Heart right ventricle (tissue), 16 donors: ENCODE measurements around the gene NR2C2. TPM values are rescaled to one million over a fixed set of nuclear protein-coding genes. Genes with fewer than 3 reads are reported as not detected.
"Not testable (repeated sequence)": the region's sequence is repeated elsewhere in the genome, so short reads cannot be mapped to it uniquely, and the experiment has no call there.

Experiments
- ATAC-seq, 8 donors: fragments of 200-7000 bp; cut with Tn5 transposase; one replicate each; pipeline ENCODE4 v1.9.1; 2020; ENCODE audit warnings: mild to moderate bottlenecking in 8 of 8, moderate library complexity in 8 of 8, moderate number of reproducible peaks in 1 of 8
- DNase-seq, 2 donors: peaks; one replicate each; pipeline ENCODE4 v3.0.0-alpha.2; 2020
- H3K27ac ChIP-seq, 10 donors: fragments of 200-600 bp; sonication (generic) in 2 of 10; one replicate each; pipeline versions ENCODE4 v1.5.0 to v1.8.0; 2020 to 2022; ENCODE audit warnings: mild to moderate bottlenecking in 3 of 10
- H3K27me3 ChIP-seq, 7 donors: fragments of 200-600 bp; one replicate each; pipeline ENCODE4 v1.8.0; 2021 to 2022; ENCODE audit warnings: mild to moderate bottlenecking in 2 of 7
- H3K36me3 ChIP-seq, 9 donors: fragments of 200-600 bp; sonication (generic) in 1 of 9; one replicate each; pipeline versions ENCODE4 v1.5.0 to v1.8.0; 2020 to 2022; ENCODE audit warnings: mild to moderate bottlenecking in 2 of 9
- H3K4me1 ChIP-seq, 9 donors: fragments of 200-600 bp; sonication (generic) in 1 of 9; one replicate each; pipeline versions ENCODE4 v1.5.0 to v1.8.0; 2020 to 2022; ENCODE audit warnings: mild to moderate bottlenecking in 4 of 9
- H3K4me3 ChIP-seq, 10 donors: fragments of 200-600 bp; sonication (generic) in 2 of 10; one replicate each; pipeline versions ENCODE4 v1.5.0 to v1.8.0; 2020 to 2022; ENCODE audit warnings: mild to moderate bottlenecking in 7 of 10, moderate library complexity in 2 of 10
- H3K9me3 ChIP-seq, 11 donors: fragments of 200-600 bp in 10 of 11; sonication (generic) in 2 of 11; one replicate each; pipeline versions ENCODE4 v1.5.0 to v1.8.0; 2013 to 2022; ENCODE audit warnings: mild to moderate bottlenecking in 2 of 11, control low read depth in 1 of 11, moderate library complexity in 1 of 11
- CTCF ChIP-seq, 9 donors: fragments of 200-600 bp; sonication (generic) in 2 of 9; IDR thresholded peaks; one replicate each; pipeline versions ENCODE4 v1.5.0 to v1.8.0; 2021 to 2022; ENCODE audit warnings: antibody characterized with exemption in 9 of 9, mild to moderate bottlenecking in 5 of 9, moderate library complexity in 1 of 9
- WGBS, 2 donors: extraction: QIAGEN DNeasy Blood & Tissue Kit; methylation state at CpG; one replicate each; pipeline ENCODE4 v1.1.7; 2013; ENCODE audit warnings: inconsistent platforms in 1 of 2; 5-methylcytosine and 5-hydroxymethylcytosine counted together
- intact Hi-C, 10 donors: fragments of 100-400 bp; cut with DNase I; formaldehyde crosslinking; loops; one replicate each; pipeline versions ENCODE4 v1.11.1 to v1.14.2; 2022
- polyA plus RNA-seq, 2 donors: library from polyadenylated mRNA; stranded (reverse); fragments of 200-250 nt; gene quantifications; one replicate each; pipeline ENCODE4 v1.2.3, GENCODE V29; 2013
- total RNA-seq, 10 donors: library from RNA; stranded (reverse); fragmentation: NEBNext Ultra II Directional in 3 of 10; extraction: Animal tissue kit (Norgen Biotek cat#: 25700) in 3 of 10; gene quantifications; one replicate each; pipeline versions ENCODE4 v1.2.1 to v1.2.4, GENCODE V29; 2021 to 2023
- donor health status: Arrhythmogenic right ventricular cardiomyopathy.
- donor health status: ischemic (EF 13 %, LVEDD 7.1; RV severe dilation, severe dysfunction).
- donor health status: healthy with polysubstance abuse.
- donor health status: DM: no; HTN: yes; CAD: no.
- donor health status: DM: no; HTN: no; CAD: no.
- donor health status: ischemic (EF 25% LVEDD 6.9; RV normal size, moderate dysfunction).
- donor health status: ischemic (EF 25% LVEDD 5.7; RV mildly dilated, moderate dysfunction).
- donor health status: healthy.
- donor health status: DM: yes; HTN: yes; CAD: no.
- donor health status: Ischemic cardiomyopathy.
- donor health status: ischemic (EF 35%, LVEDD 5.7; RV mildly dilated, moderate dysfunction).
- donor health status: nonischemic (EF 11% LVEDD 7.7; RV severe dilation, severe dysfunction).
- donor health status: DM: yes; HTN: yes; CAD: no.
- donor health status: PGD.
- donor health status: ischemic (EF 29% LVEDD 5.4; RV normal size, mild dysfunction).
- donor health status: nonischemic (EF 23%, LVEDD 6.1; RV moderate dilation, normal function).

Gene NR2C2
- total and polyA plus RNA-seq, 12 donors, result 6.5 to 33.8 (median 27.1) TPM

- Histone ChIP-seq H3K4me1 (peaks cover 0 to 14% (median 3%) of the 10 kb centered on the region in 9 donors), H3K27ac (no peak overlapping the region), H3K27me3 (peaks cover 0 to 18% (median 0%) of the 10 kb centered on the region in 7 donors), H3K9me3 (peaks cover 0 to 10% (median 0%) of the 10 kb centered on the region in 11 donors), H3K4me3 (no peak overlapping the region), H3K36me3 (peaks cover 0 to 75% (median 3%) of the 10 kb centered on the region in 9 donors)
- no peak for TF ChIP-seq CTCF (IDR thresholded peaks at IDR 0.05)
- ATAC-seq, result peak in 1 of 8 donors; percentile 39
- intact Hi-C loops, result loop anchor here in 1 of 10 donors (5.0 kb wide), 1 partner anchor 64 kb away; no protein-coding TSS in a partner anchor
- DNase-seq, result no peak
- WGBS, 2 donors, result 78 to 81% methylated on average over 15 of the region's 15 CpGs
Measured at GRCh38 chr3:14900881-14901873, 46.2 kb upstream of the NR2C2 start.

GRCh38 chr3:14902719-14903118 is 44.7 kb upstream of the NR2C2 start:
- H3K27me3 ChIP-seq, result peaks cover 0 to 22% (median 0%) of the 10 kb centered on the region in 7 donors
- no peak overlapping the region for H3K4me3 ChIP-seq
- 18 to 31% methylated on average over 7 of the region's 7 CpGs for WGBS, 2 donors
- peak overlapping the region in 3 of 10 donors; percentile 6 to 48 (median 15) for H3K27ac ChIP-seq
- peaks cover 0 to 76% (median 3%) of the 10 kb centered on the region in 9 donors for H3K36me3 ChIP-seq
- intact Hi-C loops, result loop anchor here in 1 of 10 donors (5.0 kb wide), 1 partner anchor 65 kb away; no protein-coding TSS in a partner anchor
- peaks cover 0 to 30% (median 11%) of the 10 kb centered on the region in 9 donors for H3K4me1 ChIP-seq
- ATAC-seq, result peak; percentile 86 to 94 (median 92)
- peak; percentile 66 to 70 for DNase-seq
- peaks cover 0 to 10% (median 0%) of the 10 kb centered on the region in 11 donors for H3K9me3 ChIP-seq
- TF ChIP-seq CTCF (IDR thresholded peaks at IDR 0.05), result peak in 4 of 9 donors; percentile 17 to 40 (median 28)

DNA sequence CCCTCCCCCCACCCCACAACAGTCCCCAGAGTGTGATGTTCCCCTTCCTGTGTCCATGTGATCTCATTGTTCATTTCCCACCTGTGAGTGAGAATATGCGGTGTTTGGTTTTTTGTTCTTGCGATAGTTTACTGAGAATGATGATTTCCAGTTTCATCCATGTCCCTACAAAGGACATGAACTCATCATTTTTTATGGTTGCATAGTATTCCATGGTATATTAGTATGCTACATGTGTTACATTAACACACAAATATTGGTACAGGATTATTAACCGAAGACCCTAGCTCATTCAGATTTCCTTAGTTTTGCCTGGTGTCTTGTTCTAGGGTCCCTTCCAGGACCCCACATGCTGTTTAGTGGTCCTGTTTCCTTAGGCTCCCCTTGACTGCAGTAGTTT is 43.9 kb upstream of the NR2C2 start:
- peaks cover 0 to 15% (median 0%) of the 10 kb centered on the region in 7 donors for H3K27me3 ChIP-seq
- not testable (repeated sequence) for H3K4me3 ChIP-seq, ATAC-seq, H3K27ac ChIP-seq, DNase-seq
- H3K4me1 ChIP-seq, result peaks cover 0 to 38% (median 15%) of the 10 kb centered on the region in 9 donors
- peaks cover 0 to 70% (median 3%) of the 10 kb centered on the region in 9 donors for H3K36me3 ChIP-seq
- peaks cover 0 to 10% (median 0%) of the 10 kb centered on the region in 11 donors for H3K9me3 ChIP-seq
- 96 to 97% methylated on average over 1 of the region's 3 CpGs for WGBS, 2 donors
- intact Hi-C loops, result loop anchor here in 1 of 10 donors (5.0 kb wide), 1 partner anchor 66 kb away; no protein-coding TSS in a partner anchor

DNA sequence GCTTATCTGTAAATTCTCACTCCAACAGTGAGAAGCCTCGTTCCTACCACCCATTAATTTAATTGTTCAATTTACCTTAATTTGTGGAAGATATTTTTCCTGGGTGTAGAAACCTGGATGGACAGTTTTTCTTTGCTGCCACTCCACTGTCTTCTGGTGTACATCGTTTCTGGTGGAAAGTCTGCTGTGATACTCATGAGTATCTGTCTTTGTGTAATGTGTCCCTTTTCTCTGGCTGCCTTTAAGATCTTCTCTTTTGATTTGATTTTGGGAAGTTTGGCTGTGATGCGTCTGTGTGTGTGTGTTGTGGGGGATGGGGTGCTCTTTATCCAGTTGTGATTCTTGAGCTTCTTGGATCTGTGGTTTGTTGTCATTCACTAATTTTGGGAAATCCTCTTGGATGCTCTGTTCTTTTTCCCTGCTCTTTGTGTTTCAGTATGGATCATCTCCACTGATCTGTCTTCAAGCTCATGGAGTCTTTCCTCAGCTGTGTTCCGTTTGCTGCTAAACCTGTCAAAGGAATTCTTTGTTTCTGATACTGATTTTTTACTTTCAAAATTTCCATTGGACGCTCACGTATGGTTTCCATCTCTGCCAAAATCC is 42.2 kb upstream of the NR2C2 start:
- H3K36me3 ChIP-seq, result peaks cover 0 to 66% (median 3%) of the 10 kb centered on the region in 9 donors
- ATAC-seq (no peak), DNase-seq (no peak)
- intact Hi-C loops, result no loop called here
- peaks cover 0 to 6% (median 0%) of the 10 kb centered on the region in 7 donors for H3K27me3 ChIP-seq
- H3K4me1 ChIP-seq, result peaks cover 0 to 40% (median 15%) of the 10 kb centered on the region in 9 donors
- H3K9me3 ChIP-seq, result peaks cover 0 to 10% (median 0%) of the 10 kb centered on the region in 11 donors
- no peak for TF ChIP-seq CTCF (IDR thresholded peaks at IDR 0.05)
- no peak overlapping the region for H3K4me3 ChIP-seq
- WGBS, 2 donors, result 92 to 93% methylated on average over 6 of the region's 6 CpGs
- no peak overlapping the region for H3K27ac ChIP-seq
